Vagina (tissue), 2 donors: Measurements from ENCODE around the gene RAD23B.
"Not testable (repeated sequence)": the region's sequence is repeated elsewhere in the genome, so short reads cannot be mapped to it uniquely, and the experiment has no call there.

ENCODE experiments used
- POLR2A ChIP-seq, 2 donors: fragments of 450-650 bp; IDR thresholded peaks; one replicate each; pipeline ENCODE4 v1.6.1; 2017; ENCODE audit warnings: antibody characterized with exemption in 2 of 2, mild to moderate bottlenecking in 2 of 2, moderate library complexity in 2 of 2
- TF ChIP-seq, protein P1 (sequence below), 3 experiments: fragments of 450-650 bp in 2 of 3; fragments of 200-600 bp in 1 of 3; sonication (generic) in 1 of 3; IDR thresholded peaks; one replicate each; pipeline ENCODE4 v1.5.1; 2017 to 2019; ENCODE audit warnings: antibody characterized with exemption in 3 of 3, mild to moderate bottlenecking in 2 of 3, moderate library complexity in 2 of 3

DNA sequence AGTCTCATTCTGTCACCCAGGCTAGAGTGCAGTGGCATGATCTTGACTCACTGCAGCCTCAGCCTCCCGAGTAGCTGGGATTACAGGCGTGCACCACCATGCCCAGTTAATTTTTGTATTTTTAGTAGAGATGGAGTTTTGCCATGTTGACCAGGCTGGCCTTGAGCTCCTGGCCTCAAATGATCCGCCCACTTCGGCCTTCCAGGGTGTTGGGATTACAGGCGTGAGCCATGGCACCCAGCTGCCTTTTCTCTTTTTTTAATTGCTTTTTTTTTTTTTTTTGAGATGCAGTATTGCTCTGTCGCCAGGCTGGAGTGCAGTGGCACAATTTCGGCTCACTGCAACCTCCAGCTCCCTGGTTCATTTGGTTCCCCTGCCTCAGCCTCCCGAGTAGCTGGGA is 13.5 kb downstream of the RAD23B start:
- TF ChIP-seq, protein P1, sequence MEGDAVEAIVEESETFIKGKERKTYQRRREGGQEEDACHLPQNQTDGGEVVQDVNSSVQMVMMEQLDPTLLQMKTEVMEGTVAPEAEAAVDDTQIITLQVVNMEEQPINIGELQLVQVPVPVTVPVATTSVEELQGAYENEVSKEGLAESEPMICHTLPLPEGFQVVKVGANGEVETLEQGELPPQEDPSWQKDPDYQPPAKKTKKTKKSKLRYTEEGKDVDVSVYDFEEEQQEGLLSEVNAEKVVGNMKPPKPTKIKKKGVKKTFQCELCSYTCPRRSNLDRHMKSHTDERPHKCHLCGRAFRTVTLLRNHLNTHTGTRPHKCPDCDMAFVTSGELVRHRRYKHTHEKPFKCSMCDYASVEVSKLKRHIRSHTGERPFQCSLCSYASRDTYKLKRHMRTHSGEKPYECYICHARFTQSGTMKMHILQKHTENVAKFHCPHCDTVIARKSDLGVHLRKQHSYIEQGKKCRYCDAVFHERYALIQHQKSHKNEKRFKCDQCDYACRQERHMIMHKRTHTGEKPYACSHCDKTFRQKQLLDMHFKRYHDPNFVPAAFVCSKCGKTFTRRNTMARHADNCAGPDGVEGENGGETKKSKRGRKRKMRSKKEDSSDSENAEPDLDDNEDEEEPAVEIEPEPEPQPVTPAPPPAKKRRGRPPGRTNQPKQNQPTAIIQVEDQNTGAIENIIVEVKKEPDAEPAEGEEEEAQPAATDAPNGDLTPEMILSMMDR (IDR thresholded peaks at IDR 0.05), result not testable (repeated sequence)
- TF ChIP-seq POLR2A (IDR thresholded peaks at IDR 0.05), result not testable (repeated sequence)
